ENCODE measurements around the gene DUOX1.

The DUOX1 gene

GRCh38 chr15:45121020-45121419, 8.8 kb upstream of the DUOX1 start:
- H3K27me3 ChIP-seq, result peaks cover 0 to 82% of the 10 kb centered on the region in 2 donors
- H3K36me3 ChIP-seq, result no peaks in the 10 kb centered on the region
- H3K27ac ChIP-seq, result no peak overlapping the region
- intact Hi-C loops (cut with DNase I; ENCODE audit: low total_unique reads), result no loop called here
- H3K4me1 ChIP-seq, result peaks cover 0 to 18% (median 15%) of the 10 kb centered on the region in 4 donors
- no peak for DNase-seq
- TF ChIP-seq, protein P1, sequence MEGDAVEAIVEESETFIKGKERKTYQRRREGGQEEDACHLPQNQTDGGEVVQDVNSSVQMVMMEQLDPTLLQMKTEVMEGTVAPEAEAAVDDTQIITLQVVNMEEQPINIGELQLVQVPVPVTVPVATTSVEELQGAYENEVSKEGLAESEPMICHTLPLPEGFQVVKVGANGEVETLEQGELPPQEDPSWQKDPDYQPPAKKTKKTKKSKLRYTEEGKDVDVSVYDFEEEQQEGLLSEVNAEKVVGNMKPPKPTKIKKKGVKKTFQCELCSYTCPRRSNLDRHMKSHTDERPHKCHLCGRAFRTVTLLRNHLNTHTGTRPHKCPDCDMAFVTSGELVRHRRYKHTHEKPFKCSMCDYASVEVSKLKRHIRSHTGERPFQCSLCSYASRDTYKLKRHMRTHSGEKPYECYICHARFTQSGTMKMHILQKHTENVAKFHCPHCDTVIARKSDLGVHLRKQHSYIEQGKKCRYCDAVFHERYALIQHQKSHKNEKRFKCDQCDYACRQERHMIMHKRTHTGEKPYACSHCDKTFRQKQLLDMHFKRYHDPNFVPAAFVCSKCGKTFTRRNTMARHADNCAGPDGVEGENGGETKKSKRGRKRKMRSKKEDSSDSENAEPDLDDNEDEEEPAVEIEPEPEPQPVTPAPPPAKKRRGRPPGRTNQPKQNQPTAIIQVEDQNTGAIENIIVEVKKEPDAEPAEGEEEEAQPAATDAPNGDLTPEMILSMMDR (IDR thresholded peaks at IDR 0.05), result no peak
- H3K4me3 ChIP-seq, result no peak overlapping the region
- no peaks in the 10 kb centered on the region for H3K9me3 ChIP-seq

GRCh38 chr15:45121706-45122417, 7.9 kb upstream of the DUOX1 start:
- H3K9me3 ChIP-seq, result no peaks in the 10 kb centered on the region
- no peak overlapping the region for H3K27ac ChIP-seq
- peaks cover 0 to 74% of the 10 kb centered on the region in 2 donors for H3K27me3 ChIP-seq
- no peak for DNase-seq
- peaks cover 0 to 12% (median 10%) of the 10 kb centered on the region in 4 donors for H3K4me1 ChIP-seq
- intact Hi-C loops (cut with DNase I; ENCODE audit: low total_unique reads), result no loop called here
- no peaks in the 10 kb centered on the region for H3K36me3 ChIP-seq
- no peak overlapping the region for H3K4me3 ChIP-seq
- TF ChIP-seq, protein P1 (IDR thresholded peaks at IDR 0.05), result no peak

GRCh38 chr15:45122719-45123118, 7.1 kb upstream of the DUOX1 start:
- H3K27me3 ChIP-seq, result peaks cover 0 to 69% of the 10 kb centered on the region in 2 donors
- no peak overlapping the region for H3K4me3 ChIP-seq
- TF ChIP-seq, protein P1 (IDR thresholded peaks at IDR 0.05), result no peak
- peaks cover 0 to 3% (median 2%) of the 10 kb centered on the region in 4 donors for H3K4me1 ChIP-seq
- no peaks in the 10 kb centered on the region for H3K36me3 ChIP-seq
- no peak for DNase-seq
- intact Hi-C loops (cut with DNase I; ENCODE audit: low total_unique reads), result no loop called here
- H3K27ac ChIP-seq, result no peak overlapping the region
- H3K9me3 ChIP-seq, result no peaks in the 10 kb centered on the region

DNA sequence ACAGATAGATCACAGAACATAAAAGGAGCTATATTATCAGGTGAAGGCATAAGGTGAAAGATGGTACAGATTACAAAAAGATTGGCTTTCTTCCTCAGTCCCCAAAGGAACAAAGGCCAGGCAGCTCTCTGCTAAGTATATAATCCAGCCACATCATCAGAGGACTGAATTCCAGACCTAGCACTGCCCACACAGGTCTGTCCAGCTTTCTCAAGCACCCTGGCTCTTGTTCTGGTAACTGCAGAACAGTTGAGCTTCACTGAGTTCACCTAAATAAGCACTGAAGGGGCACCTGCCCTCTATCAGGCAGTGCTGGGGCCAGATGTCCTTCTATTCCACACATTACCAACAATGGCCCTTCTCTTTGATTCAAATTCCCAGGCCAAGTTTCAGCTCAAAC, 6.4 kb upstream of the DUOX1 start:
- Histone ChIP-seq H3K4me3 (no peak overlapping the region), H3K36me3 (no peaks in the 10 kb centered on the region), H3K27me3 (peaks cover 0 to 74% of the 10 kb centered on the region in 2 donors), H3K4me1 (no peaks in the 10 kb centered on the region), H3K9me3 (no peaks in the 10 kb centered on the region), H3K27ac (no peak overlapping the region)
- intact Hi-C loops (cut with DNase I; ENCODE audit: low total_unique reads), result no loop called here
- TF ChIP-seq, protein P1 (IDR thresholded peaks at IDR 0.05), result no peak
- no peak for DNase-seq

GRCh38 chr15:45126535-45127158, 3.1 kb upstream of the DUOX1 start:
- TF ChIP-seq, protein P1 (IDR thresholded peaks at IDR 0.05), result peak; percentile 25 to 27
- no peak for DNase-seq
- no peak overlapping the region for H3K27ac ChIP-seq
- peaks cover 0 to 15% (median 7%) of the 10 kb centered on the region in 4 donors for H3K4me1 ChIP-seq
- intact Hi-C loops (cut with DNase I; ENCODE audit: low total_unique reads), result no loop called here
- H3K36me3 ChIP-seq, result no peaks in the 10 kb centered on the region
- peaks cover 3 to 69% of the 10 kb centered on the region in 2 donors for H3K27me3 ChIP-seq
- no peak overlapping the region for H3K4me3 ChIP-seq
- no peaks in the 10 kb centered on the region for H3K9me3 ChIP-seq

Data from tibial artery (tissue), 4 donors.